SKM-1 treated with dmso at 0.1 percent for 144 hours (cell line): Measurements from ENCODE around the gene CTCFL.
A peak's percentile ranks its signal among the peaks of the same experiment; 100 is the strongest.

ENCODE experiments used
- DNase-seq: peaks from one replicate; lab custom pipeline; 2025; ENCODE audit not compliant: unreplicated experiment; lab: John Stamatoyannopoulos, UW

Gene CTCFL

DNA sequence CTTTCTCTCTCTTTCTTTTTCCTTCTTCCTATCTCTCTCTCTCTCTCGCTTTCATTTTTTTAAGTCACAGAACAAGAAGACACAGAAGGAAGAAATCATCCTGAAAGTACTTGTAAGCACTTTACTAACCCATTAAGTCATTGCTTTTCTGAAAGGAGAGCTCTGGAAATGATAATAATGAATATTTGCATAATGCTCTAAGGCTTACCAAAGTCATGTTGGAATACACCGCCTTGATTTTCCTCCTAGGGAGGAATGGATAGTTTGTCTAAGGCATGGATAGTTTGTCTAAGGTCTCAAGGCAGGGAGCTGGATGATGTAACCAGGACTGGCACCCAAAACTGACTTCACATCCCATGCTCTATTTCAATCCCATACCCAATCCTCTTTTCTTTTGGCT is 12.9 kb upstream of the CTCFL start:
- DNase-seq = no peak

DNA sequence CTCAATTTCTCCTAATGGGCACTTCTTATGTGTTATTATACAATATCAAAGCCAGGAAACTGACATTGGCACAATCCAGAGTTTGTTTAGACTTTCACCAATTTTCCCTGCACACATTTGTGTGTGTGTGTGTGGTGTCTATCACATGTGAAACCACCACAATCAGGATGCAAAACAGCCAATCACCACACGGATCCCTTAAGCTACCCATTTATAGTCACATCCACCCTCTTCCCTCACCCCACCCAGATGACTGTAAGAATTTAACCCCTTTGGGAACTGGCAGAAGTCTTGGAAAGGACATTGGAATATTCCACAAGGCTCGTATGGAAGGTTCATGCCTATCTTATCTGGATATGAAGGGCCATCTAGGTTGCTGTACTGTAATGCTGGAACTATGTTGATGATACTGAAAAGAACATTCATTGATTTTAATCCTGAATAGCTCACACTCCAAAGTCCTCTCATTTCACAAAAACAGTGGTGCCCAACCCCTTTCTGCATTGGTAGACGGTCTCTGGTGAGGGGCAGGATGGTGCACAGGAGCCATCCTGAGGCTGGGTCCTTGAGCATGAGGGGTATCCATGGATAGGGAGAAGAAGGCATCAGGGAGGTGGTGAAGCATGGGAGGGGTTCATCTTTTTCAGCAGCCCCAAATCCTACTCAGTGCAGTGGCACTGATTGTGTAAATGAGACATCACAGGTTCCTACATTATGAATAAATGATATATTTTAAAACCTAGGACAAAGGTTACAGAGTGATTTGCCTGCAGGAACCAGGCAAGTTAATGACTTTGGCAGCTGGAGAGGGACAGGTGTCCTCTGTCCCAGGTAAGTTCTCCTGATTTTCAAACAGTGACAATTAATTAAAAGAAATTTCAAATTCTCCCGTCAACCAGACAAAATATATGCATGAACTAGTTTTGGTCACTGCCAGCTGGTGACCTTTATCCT is 12.1 kb upstream of the CTCFL start:
- no peak for DNase-seq

DNA sequence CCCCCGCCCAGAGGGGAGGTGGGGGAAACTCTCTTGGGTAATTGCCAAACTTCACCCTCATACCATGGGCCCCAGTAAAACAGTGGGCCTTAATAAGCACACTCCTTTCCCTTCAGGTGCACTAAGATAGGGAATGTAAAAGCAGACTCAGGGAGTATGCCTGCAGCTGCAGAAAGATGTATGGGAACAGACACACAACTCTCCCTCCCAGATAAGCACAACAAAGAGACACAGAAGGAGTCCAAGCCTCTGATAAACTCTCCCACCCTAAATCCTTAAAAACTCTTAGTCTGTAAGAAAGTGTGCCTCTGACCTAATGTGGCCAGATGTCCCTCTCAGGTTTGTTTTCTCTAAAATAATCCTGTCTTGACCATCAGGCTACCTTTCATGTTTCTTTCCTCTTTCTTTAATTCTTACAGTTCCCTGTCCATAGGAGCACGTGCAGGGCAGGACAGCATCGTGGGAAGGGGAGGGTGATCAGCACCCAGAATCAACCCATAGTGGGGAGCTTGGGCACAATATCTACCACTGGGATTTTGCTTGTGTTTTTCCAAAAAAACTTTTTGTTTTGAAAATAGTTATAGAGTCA is 11.3 kb upstream of the CTCFL start:
- no peak for DNase-seq

DNA sequence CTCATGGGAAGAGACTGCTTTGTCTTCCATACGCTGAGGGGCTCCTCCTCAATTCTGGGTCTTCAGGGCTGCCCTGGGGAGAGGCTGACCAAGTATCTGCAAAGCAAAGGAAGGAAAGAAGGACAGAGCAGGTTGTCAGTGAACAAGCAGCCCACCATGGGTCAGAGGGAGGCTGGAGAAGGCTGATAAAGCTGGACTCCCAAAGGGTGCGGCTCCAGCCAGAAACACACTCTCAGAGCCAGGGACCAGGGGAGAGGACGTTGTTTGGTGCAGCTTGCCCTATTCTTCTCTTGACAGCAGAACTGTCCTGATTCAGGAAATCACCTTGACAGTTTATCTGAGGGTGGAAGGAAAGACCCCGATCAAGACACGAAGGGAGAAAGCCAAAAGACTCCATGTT is 10.4 kb upstream of the CTCFL start:
- no peak for DNase-seq

DNA sequence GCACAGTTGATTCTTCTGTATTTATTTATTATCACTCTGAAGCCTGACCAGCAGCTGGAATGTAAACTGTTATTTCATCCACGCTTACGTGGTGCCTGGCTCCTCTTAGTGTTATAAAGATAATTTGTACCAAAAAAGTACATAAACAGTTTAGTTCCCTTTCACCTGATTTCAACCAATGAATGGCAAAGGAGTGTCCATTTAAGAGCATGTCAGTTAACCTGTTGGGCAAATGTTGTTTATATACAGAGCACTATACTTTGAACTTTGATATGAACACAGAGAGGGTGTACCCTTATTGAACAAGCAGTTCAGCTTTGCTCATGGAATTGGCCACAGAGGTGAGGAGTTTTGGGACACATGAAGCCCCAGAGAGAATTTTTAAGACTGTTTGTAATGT is 7.2 kb upstream of the CTCFL start:
- no peak for DNase-seq

DNA sequence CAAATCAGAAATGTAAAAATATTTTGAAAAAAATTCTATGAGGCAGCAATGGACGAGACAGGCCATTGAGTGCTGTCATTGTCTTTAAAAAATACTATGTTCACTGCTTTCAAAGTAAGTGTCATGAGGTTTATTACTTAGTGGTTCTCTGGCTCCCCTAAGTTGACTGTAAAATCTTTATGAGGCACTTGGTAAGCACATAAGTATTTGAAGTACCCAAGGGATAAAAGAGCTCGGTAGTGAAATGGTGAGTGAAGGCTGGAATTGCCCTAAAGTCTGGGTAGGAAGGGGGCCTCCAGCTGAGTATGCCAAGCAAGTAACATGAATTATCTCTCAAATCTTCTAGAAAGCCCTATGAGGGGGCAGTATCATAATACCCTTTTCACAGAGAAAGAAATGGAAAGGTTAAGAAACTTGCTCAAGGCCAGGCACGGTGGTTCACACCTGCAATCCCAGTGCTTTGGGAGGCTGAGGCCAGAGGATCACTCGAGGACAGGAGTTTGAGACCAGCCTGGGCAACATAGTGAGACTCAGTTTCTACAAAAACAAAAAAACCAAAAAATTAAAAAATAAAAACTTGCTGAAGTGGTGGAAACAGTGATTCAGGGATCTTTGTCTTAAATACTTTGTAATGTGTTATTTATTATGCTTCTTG is 5.5 kb upstream of the CTCFL start:
- no peak for DNase-seq

DNA sequence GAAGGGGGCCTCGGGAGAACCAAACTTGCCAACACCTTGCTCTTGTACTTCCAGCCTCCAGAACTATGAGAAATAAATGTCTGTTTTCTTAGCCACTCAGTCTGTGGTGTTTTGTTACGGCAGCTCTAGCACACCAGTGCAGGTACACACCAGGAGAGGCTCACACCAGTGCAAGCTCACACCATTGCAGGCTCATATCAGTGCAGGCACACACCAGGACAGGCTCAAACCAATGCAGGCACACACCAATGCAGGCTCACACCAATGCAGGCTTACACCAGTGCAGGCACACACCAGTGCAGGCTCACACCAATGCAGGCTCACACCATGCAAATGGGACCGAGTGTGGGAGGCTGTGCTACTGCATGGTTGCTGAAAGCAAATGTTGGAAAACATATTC is 4.9 kb upstream of the CTCFL start:
- no peak for DNase-seq

DNA sequence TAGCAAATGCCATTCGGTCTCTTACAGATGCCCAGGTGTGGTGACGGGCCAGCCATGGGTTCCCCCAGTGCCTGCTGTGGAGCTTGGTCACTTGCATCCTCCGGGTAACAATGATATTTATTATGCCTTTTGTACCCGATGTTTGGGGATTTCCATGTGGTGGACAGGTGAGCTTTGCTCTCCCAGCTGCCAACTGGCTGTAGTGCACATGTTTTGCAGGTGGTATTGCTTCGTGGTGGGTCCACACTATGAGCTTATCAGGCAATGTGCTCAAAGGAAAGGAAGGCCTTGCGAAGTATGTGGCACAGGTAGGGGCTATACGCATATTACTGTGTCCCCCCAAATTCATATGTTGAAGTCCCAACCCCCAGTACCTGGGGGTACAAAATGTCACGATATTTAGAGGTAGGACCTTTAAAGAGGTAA is 4.2 kb upstream of the CTCFL start:
- no peak for DNase-seq

DNA sequence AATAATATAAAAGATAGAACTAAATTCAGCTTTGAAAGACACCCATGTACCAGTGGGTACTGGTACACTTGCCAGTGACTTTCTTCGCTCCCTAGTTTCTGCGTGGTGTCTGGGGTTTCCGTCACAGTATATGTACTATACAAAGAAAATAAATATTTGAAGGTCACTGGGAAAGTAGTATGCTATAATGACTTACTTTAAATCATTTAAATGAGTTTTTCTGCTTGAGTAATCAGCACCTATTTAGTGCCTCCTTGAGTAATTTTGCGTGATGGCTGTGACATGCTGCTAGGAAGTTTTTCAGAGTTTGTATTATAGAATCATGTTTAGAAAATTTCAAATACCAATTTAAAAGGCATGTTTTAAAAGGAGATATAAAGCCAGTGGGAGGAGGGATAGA is 3.2 kb upstream of the CTCFL start:
- no peak for DNase-seq

DNA sequence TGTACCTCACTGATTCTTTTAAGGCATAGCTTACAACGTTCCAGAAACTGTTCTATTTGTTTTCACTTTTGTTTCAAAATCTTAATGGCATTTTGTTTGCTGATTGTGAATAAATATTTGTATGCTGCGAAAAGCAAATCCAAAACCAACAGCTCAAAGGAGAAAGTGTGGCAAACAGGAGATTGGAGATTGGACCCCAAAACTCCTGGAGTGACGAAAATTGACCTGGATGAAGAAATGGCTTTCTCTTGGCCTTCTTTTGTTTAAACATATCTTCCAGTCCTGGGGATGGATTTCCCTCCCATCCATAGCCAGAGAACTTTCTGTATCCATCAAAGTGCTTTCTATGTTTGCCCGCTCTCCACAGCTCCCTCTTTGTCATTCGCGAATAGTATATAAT is 2.8 kb upstream of the CTCFL start:
- DNase-seq = no peak

DNA sequence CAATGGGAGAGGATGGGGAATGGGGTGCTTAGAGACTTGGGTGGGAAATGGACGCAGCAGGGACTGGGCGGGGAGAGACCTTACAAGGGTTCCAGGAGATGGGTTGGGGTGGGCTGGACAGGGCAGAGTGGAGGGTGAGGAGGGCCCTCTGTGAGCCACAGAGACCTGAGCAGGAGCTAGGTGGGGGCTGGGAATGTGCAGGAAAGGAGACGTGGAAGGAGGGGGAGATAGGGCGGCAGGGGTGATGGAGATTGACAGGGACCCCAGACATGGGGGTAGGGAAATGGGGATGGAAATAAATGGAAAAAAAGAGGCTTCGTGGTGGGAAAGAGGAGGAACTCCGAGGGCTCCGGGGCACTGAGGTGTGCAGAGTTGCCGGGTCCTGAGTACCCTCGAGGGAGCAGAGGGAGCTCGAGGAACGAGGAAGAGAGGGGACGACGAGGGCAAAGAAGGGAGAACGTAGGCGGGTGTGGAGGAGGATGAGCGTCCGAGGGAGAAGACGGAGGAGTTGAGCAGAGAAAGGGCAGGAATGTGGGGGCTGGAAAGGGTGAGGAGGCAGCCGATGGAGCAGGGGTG is 2.0 kb upstream of the CTCFL start:
- DNase-seq = no peak

DNA sequence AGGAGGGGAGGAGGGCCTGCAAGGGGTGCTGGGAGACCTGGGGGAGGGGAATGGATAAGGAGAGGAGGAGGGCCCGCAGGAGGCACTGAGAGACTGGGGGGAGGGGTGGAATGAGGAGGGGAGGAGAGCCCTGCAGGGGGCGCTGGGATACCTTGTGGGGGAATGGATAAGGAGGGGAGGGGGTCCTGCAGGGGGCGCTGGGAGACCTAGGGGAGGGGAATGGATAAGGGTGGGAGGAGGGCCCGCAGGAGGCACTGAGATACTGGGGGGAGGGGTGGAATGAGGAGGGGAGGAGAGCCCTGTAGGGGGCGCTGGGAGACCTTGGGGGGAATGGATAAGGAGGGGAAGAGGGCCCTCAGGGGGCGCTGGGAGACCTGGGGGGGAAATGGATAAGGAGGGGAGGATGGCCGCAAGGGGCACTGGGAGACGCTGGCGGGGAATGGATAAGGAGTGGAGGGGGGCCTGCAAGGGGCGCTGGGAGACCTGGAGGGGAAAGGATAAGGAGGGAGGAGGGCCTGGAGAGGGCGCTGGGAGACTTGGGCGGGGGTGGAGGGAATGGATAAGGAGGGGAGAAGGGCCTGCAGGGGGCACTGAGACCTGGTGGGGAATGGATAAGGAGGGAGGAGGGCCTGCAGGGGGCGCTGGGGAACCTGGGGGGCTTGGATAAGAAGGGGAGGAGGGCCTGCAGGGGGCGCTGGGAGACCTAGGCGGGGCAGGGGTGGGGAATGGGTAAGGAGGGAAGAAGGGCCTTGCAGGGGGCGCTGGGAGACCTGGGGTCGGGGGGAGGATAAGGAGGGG is 1.3 kb upstream of the CTCFL start:
- DNase-seq = no peak

DNA sequence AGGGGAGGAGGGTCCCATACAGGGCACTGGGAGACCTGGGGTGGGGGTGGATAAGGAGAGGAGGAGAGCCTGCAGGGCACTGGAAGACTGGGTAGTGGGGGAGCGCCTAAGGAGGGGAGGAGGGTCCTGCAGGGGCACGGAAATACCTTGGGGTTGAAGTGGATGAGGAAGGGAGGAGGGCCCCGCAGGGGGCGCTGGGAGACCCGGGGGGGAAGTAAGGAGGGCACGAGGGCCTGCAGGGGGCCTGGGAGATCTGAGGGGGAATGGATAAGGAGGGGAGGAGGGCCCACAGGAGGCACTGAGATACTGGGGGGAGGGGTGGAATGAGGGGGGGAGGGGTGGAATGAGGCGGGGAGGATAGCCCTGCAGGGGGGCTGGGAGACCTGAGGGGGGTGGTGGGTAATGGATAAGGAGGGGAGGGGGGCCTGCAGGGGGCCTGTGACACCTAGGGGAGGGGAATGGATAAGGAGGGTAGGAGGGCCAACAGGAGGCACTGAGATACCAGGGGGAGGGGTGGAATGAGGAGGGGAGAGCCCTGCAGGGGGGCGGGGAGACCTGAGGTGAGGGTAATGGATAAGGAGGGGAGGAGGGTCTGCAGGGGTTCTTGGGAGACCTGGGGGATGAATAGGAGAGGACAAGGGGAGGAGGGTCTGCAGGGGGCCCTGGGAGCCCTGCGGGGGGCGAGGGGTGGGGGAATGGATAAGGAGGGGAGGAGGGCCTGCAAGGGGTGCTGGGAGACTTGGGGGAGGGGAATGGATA is 567 bp upstream of the CTCFL start:
- no peak for DNase-seq

DNA sequence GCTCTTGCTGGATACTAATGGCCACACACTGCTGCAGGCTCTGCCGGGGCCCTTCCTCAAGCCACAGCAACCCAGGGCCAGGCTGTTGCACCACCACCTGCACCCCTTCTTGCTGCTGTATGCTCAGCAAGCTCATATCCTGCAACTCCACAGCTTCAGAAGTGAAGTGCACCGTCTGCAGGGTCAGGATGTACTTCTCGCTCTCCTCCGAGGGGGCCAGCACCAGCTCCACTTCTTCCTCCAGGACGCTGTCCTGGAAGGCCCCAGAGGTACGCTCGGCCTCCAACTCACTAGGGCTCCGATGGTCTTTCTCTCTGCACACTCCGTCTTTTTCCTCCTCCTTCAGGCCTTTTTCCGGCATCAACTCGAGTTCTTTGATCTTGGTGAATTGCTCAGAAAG is 1.2 kb downstream of the CTCFL start:
- no peak for DNase-seq

DNA sequence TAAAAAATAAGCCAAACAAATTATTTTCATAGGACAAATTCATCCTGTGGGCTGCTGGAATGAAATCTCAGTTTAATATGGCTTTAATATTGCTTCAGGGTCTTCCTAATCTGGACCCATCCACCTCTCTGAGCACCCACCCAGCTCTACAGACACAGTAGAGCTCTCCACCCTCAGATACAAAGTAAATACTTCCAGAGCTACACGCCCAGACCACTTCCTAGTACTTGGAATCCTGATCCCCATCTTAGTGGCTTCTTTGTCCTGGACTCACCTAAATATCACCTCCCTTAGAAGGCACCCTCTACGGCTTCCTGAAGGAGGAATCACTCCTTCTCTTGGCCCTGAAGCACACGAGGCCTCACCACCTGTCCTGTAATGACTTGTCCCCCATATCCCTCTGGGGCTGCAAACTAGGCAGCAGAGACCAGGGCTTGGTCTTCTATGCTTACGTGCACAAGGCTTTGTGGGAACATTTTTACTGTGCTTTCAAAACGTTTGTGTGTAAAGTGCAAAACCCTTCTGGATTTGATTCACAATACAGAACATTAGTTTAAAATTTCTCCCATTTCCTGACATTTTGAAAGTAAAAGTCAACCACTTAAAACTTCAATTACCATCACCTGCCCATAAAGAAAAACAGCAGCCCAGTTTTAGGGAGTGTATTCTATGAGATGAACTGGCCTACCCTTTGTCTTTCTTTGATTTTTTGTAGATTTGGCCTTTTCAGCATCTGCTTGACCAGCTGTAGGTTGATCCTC is 2.4 kb downstream of the CTCFL start:
- DNase-seq = no peak

DNA sequence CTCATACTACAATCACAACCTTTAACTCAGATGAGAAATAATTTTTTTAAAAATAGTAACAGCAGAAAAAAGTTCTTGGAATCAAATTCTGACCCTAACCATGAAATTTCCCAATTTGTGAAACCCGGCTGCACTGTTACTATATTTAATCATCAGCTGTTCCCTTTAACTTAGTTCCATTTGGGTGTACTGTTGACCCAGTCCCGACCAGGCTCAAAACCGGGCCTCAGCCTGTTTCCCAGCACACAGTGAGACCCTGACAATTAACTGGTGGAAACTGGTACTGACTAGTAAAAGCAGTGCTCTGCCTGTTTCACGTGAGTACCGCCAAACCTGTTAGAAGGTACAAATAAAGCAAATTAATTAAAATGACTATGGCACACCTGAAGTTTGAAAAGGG is 7.0 kb downstream of the CTCFL start:
- no peak for DNase-seq

DNA sequence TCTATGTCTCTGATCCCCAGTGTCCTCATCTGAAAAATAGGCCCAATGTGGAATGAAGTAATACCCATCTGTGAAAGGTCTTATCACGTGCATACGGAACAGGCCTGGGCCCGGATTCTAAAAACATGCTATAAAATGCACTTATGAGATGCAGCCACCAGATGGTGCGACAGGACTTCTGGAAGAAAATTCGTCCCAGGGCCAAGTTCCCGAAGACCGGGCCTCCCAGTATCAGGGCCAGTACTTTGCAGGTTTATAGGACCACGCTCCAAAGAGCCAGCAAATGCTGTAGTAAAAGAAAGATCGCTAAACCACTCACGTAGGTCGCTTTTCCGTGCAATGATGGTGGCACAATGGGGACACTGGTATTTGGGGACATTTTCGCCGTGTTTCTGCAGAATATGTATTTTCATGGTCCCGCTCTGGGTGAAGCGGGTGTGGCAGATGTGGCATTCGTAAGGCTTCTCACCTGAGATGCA is 10.6 kb downstream of the CTCFL start:
- DNase-seq = peak; percentile 45

DNA sequence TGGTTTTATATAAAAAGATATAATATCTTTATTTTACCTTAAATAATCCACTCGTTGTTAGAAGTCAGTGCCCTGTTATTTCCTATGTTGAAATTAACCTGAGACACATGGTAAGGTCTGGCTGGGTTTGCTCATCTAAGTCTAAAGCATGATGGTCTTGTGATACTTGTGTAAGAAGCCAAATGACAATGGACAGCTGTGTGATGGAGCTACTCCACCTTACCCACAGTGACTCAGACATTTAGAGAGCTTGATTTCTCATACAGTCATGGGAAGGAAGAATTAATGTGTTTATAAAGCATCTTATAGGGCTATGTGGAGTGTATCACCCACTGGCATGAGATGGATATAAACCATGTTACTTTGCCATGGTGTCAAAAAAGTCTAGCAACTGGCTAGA is 11.7 kb downstream of the CTCFL start:
- no peak for DNase-seq

DNA sequence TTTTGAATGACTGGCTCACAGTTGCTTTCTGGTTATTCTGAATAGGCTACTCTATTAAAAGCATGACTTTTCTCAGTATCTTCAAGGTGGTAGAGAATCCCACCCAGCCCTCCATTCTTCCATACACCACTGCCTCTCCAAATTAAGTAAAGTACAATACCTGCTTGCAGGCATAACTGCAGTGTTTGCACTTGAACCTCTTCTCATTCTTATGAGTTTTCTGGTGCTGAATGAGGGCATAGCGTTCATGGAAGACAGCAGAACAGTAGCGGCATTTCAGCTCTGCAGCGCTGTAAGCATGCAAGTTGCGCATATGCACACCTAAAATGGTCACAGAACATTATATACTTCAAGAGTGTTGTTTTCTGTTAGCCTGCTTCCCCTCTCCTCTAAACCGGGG is 12.5 kb downstream of the CTCFL start:
- no peak for DNase-seq
